Adipose tissue (tissue), 3 donors: ENCODE measurements around the gene COL23A1. TPM values are rescaled to one million over a fixed set of nuclear protein-coding genes. Genes with fewer than 3 reads are reported as not detected.
"Not testable (repeated sequence)": the region's sequence is repeated elsewhere in the genome, so short reads cannot be mapped to it uniquely, and the experiment has no call there.

Experiments used
- H3K27ac ChIP-seq: one replicate; pipeline ENCODE4 v1.5.1; 2013; ENCODE audit warnings: low read depth, low read length
- WGBS, 3 donors: extraction: QIAGEN DNeasy Blood & Tissue Kit; methylation state at CpG; one replicate each; pipeline ENCODE4 v1.1.7; 2013; 5-methylcytosine and 5-hydroxymethylcytosine counted together
- polyA plus RNA-seq, 3 donors: library from polyadenylated mRNA; stranded (reverse); fragments of 200-250 nt; gene quantifications; one replicate each; pipeline ENCODE4 v1.2.3, GENCODE V29; 2013
- donor health status: healthy with polysubstance abuse.
- donor health status: Bipolar disorder and iron deficiency.
- donor health status: healthy.

COL23A1 gene
- polyA plus RNA-seq, 3 donors, result 0.07 to 0.85 (median 0.45) TPM

DNA sequence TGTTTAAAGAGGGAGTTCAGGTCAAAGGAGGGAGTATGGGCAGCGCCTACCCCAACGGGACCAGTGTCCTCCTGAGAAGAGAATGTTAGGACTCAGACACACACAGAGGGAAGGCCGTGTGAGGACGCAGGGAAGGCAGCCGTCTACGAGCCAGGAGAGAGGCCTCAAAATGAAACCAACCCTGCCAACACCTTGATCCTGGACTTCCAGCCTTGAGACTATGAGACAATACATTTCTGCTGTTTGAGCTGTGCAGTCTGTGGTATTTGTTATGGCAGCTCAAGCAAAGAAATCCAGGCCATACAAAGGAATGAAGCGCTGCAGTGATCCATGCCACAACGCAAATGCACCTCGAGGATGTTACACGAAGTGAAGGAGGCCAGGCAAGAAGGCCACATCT, 97.9 kb downstream of the COL23A1 start:
- no peak overlapping the region for H3K27ac ChIP-seq
- 87 to 96% (median 96%) methylated on average over 10 of the region's 10 CpGs for WGBS, 3 donors

DNA sequence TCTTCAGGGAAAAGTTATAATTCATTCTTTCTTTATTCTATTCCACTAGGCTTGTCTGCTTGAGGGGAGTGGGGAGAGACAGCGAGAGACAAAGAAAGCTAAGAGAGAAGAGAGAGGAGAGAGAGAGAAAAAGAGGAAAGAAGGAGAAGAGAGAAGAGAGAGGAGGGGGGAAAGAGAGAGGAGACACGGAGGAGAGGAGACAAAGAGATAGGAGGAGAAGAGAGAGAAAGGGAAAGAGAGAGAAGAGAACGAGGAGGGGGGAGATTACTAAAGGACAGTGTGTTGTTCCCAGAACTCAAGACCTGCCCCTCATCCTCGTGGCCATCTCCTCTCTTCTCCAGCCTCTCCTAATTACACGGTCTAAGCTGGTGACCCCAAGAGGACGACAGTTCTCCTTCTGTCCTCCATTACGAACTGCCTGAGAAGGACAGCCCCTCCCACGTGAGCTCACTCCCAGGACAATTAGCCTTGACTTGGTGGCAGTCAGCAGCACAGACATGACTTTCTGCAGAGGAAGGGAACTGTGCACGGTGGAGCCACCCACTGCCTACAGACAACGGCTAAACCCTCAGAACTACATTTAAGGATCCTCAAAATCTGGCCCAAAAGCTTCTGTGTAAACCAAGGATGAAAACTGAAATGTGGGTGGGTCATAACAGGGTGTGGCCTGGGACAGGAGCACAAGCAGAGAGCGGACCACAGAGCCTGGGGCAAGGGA, 99.1 kb downstream of the COL23A1 start:
- WGBS, 3 donors, result 56 to 67% (median 62%) methylated on average over 11 of the region's 11 CpGs
- H3K27ac ChIP-seq, result no peak overlapping the region

DNA sequence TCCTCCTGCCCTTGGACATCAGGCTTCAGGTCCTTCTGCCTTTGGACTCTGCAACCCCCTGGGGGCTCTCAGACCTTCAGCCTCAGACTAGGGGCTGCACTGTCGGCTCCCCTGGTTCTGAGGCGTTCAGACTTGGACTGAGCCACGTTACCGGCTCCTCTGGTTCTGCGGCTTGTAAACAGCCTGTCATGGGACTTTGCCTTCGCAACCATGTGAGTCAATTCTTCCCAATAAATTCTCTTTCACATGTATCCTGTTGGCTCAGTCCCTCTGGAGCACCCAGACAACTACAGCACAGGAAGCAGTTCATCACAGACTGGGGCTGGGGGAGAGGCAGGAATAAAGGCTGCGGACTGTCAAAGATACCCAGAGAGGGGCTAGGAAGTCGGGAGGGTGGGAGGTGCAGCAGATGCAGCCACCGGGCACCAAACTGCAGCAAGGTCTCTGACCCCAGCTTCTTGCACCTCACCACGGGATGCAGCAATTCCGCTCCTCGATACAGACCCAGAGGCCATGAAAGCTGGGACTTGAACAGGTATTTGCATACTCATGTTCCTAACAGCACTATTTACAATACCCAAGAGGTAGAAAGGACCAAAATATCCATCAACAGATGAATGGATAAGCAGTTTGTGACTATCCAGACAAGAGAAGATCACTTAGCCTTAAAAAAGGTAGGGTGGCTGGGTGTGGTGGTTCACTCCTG, 100.8 kb downstream of the COL23A1 start:
- WGBS, 3 donors, result 66 to 84% (median 68%) methylated on average over 12 of the region's 12 CpGs
- no peak overlapping the region for H3K27ac ChIP-seq

DNA sequence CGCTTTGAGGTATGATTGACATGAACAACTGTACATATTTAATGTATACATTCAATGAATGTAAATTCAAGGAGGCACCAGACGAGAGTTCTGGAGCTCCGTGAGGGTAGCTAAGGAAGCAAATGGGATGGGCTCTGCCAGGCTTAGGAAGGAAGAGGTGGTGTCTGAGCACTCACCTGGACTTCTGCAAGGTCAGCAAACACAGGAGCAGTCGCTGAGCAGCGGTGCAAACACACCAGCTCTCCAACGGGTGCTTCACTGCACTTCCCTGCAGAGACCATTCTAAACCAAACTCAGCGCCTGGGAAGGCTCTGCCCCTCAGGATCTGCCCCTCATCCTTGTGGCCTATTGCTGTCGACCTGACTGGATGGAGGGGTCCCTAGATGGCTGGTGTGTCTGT, 101.5 kb downstream of the COL23A1 start:
- WGBS, 3 donors, result 16 to 57% (median 53%) methylated on average over 8 of the region's 8 CpGs
- H3K27ac ChIP-seq, result no peak overlapping the region

DNA sequence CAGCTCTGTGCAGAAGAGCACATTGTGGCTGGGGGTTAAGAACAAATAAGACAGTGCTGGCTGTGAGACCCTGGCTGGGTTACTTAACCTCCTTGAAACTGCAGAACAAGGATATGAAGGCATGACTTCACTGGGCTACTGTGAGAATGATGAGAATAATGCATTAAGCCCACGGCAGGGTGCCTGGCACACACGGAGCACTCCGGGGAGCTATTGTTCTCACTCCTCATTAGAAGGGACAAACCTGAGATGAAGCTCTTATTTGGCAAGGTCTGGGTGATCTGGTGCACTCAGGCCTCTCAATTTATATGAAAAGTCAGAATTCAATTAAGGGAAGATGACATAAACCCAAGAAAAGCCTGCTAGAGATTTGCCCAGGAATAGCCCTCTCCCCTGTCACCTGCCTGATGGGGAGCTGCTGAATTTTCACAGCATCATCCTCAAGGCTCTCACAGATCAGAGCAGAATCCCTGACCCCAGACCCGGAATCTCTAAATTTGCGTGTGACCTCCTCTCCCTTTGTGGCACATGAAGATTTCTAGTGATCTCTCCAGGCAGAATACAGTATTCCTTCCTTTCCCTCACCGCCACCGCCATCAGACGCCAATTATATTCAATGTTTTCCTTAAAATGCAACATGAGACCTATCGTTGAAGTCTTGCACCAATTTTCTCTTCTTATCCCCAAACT, 102.1 kb downstream of the COL23A1 start:
- 56 to 88% (median 83%) methylated on average over 9 of the region's 9 CpGs for WGBS, 3 donors
- H3K27ac ChIP-seq, result no peak overlapping the region

DNA sequence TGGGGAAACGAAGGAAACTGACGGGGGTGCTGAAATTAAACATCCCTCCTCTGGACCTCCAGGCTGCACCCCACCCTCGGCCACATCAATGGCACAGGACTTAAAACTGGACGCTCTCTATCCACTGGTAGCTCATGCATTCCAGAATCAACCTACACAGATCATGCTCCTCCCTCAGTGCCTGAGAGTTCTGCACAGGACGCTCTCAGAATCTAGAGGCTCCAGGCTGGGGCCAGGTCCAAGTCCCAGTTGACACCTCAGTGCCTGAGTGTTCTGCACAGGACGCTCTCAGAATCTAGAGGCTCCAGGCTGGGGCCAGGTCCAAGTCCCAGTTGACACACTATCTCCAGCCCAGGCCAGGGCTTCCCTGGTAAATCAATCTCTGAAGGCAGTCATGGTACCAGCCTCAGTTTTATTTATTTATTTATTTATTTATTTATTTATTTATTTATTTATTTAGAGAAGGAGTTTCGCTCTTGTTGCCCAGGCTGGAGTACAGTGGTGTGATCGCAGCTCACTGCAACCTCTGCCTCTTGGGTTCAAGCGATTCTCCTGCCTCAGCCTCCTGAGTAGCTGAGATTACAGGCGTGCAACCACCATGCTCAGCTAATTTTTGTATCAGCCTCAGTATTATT, 103.2 kb downstream of the COL23A1 start:
- not testable (repeated sequence) for H3K27ac ChIP-seq
- 74 to 88% (median 85%) methylated on average over 10 of the region's 10 CpGs for WGBS, 3 donors

DNA sequence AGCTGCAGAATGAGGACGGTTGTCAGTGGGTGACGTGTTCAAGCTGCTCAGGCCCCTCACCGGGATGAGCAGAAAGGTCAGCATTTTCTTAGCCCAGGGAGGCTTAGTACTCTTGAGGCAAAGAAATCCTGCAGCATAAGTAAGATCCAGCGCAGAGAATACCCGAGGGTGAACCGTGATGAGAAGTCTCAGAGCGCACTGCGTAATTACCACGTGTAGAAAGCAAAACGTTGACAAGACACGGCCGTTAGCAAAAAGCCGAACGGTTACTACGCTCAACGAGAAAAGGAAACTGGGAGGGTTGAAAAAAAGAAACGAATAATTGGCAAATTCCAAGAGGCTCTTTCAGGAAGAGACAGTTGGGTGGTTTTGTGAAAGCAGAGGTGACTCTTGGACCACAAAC, 104.0 kb downstream of the COL23A1 start:
- WGBS, 3 donors, result 22 to 68% (median 30%) methylated on average over 17 of the region's 17 CpGs
- H3K27ac ChIP-seq, result no peak overlapping the region

DNA sequence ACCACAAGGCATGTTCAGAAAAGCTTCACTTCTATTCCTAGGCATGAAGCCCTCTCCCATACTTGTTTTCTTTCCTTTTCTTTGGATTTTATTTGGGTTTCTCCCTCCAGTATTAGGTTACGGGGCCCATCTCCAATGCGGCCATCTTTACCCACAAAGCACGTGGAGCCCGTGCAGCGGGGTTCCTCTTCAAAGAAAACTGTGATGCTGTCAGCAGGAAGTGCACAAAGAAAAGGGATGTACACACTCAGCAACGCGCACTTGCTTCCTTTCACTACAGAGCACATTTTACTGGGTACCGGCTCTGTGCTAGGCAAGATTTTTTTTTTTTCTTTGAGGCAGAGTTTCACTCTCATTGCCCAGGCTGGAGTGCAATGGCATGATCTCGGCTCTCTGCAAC, 106.6 kb downstream of the COL23A1 start:
- WGBS, 3 donors, result 30 to 65% (median 32%) methylated on average over 9 of the region's 9 CpGs
- H3K27ac ChIP-seq, result no peak overlapping the region

DNA sequence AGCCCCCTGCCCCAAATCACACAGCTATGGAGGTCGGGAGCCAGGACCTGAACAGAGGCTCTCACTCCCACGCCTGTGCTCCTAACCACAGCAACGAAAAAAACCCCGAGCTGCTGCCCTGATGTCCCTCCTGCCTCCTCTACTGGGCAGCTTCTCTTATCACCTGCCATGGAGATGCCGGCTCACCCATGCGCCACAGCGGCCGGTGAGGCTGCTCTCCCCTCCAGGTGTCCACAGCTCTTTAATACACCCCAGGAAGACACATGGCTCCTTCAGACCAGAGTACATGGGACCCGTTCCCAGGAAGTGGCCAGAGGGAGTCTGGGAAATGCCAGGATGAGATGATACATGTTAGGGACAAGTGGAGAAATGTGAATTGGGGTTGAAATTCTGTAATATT, 110.9 kb downstream of the COL23A1 start:
- no peak overlapping the region for H3K27ac ChIP-seq
- WGBS, 3 donors, result 79 to 89% (median 88%) methylated on average over 9 of the region's 9 CpGs

DNA sequence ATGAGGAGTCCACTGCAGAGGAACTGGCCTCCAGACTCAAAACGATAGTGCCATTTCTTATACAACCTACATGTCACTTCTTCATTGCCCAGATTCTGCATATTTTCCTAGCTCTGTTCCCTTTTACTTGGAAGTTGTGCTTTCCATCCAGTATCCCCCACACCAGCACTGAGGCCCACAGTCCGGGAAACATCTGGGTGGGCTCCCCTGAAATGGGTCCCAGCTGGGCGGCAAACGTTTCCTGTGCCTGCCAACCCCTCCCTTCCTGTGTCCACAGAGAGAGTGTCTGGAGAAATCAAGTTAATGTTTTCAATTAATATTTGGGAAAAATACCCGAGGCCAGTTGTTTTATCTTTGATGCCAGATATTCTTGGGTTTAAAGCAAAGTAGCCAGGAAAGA, 111.8 kb downstream of the COL23A1 start:
- no peak overlapping the region for H3K27ac ChIP-seq
- WGBS, 3 donors, result 25 to 56% (median 27%) methylated on average over 5 of the region's 5 CpGs

DNA sequence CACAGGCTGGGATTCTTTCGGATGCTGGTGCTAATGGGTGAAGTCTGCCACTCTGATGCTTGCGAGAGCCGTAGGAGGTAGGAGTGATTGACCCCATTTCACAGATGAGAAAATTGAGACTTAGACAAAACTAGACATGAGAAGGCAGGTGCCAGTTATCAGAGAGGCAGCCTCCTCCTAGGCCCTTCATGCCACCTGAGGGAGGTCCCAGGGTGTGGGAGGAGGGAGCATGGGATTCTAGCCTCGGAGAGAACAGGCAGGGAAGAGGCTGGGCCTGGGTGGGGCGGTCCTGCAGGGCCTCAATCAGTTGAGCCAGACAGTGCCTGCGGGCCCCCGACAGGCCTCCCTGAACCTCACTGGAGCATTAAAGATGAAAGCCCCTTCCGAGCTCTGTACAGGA, 112.4 kb downstream of the COL23A1 start:
- WGBS, 3 donors, result 64 to 78% (median 69%) methylated on average over 8 of the region's 8 CpGs
- H3K27ac ChIP-seq, result no peak overlapping the region

DNA sequence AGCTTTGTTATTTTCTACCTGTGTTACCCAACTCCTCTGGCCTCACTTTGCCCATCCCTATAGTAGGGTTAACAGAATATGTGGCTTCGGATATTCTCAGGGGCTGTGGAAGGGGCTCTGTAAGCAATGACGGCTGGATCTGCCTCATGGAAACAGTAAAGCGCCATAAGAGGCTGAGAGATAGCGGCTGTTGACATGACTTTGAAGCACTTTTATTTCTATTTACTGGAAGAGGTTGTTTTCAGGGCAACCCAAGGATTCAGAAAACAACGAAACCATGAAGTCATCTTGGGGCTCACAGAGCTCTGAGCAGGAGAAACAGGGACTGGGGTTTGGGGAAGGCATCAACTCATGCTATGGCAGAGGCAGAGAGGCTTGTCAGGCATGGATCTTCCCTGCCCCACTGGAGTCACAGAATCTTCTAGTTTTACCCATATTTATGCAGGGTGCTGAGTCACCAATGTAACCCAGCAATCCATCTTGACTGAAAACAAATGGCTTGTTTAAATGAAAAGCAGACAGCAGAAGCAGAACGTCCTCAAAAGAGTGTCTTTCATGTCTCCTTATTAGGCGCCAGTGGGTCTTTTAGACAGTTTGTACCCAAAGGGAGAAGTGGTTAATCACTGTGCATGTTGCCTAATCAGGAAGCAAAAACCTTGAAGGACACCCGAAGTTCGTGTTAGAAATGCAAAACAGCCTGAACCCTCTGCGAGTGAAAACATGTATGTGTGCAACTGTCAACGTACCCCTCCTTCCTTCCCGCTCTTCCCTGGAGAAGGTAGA, 113.0 kb downstream of the COL23A1 start:
- 63 to 64% (median 63%) methylated on average over 12 of the region's 12 CpGs for WGBS, 3 donors

DNA sequence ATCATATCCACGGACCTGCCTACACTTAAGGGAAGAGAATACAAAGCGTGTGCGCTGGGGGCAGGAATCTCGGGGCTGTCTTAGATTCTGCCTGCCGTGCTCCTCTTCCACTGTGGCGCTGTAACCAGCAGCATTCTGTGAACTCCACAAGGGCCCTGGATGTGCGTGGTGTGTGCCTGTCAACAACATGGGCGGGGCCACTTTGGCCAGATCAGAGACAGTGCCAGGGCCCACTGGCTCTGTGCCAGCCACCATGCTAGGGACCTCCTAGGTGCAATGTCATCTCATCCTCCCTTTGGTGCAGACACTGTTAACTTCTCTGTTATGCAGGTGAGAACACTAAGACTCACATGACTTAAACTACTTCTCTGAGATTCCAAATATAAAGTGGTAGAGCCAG, 113.7 kb downstream of the COL23A1 start:
- no peak overlapping the region for H3K27ac ChIP-seq
- WGBS, 3 donors, result 85 to 93% (median 91%) methylated on average over 8 of the region's 8 CpGs

More for the DNA sequence above, 113.0 kb downstream of the COL23A1 start:
- H3K27ac ChIP-seq, result no peak overlapping the region

DNA sequence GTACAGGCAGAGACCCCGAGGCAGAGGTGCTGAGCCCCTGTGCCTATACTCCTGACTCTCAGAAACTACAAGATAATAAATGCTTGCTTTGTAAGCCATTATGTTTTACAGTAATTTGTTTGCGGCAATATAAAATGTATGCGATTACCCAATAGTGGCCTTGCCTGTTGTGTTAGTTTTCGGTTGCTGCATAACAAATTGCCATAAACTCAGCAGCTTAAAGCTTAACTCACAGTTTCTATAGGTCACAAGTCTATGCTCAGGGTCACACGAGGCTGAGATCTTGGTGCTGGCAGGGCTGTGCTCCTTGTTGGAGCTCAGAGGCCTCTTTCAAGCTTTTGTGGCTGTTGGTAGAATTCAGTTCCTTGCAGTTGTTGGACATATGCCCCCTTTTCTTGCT, 114.8 kb downstream of the COL23A1 start:
- H3K27ac ChIP-seq, result no peak overlapping the region
- WGBS, 3 donors, result 79 to 90% (median 80%) methylated on average over 5 of the region's 5 CpGs

DNA sequence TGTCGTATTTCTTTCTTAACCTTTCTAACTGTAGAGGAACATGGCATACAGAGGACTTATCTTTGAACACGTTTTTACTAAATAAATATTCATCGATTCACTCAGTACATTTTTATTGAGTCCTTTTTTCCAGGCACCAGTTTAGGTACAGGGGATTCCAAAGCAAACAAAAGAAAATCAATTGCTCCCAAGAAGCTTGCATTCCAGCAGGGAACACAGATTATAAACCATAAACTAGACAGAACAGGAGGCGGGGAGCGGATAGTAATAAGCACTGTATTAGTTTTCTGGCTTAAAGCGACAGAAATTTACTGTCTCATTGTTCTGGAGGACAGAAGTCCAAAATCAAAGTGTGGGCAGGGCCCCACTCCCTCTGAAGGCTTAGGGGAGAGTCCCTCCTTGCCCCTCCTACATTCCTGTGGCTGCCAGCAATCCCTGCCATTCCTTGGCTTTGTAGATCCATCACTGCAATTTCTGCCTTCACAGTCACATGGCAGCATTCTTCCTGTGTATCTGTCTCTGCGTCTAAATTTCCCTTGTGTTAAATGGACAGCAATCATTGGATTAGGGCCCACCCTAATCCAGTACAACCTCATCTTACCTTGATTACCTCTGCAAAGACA, 115.5 kb downstream of the COL23A1 start:
- no peak overlapping the region for H3K27ac ChIP-seq
- WGBS, 3 donors, result 37 to 85% (median 81%) methylated on average over 7 of the region's 7 CpGs

DNA sequence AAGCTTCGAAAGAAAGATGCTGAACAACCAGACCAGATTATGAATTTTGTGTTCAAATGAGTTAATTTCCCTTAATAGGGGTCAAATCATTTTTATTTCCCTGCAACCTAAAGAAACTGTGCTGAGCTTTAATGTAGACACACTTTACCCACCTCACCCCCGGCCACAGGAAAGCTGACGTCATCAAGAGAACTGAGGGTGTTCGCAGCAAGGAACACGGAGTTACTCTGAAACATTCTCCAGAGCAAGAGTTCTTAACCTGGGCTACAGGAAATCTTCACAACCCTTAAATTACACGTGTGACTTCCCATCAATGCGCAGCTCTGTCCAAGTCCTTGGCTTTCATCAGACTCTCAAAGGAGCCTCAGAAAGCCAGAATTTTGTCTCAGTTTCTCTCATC, 116.3 kb downstream of the COL23A1 start:
- H3K27ac ChIP-seq, result no peak overlapping the region
- 37 to 51% (median 39%) methylated on average over 7 of the region's 7 CpGs for WGBS, 3 donors

DNA sequence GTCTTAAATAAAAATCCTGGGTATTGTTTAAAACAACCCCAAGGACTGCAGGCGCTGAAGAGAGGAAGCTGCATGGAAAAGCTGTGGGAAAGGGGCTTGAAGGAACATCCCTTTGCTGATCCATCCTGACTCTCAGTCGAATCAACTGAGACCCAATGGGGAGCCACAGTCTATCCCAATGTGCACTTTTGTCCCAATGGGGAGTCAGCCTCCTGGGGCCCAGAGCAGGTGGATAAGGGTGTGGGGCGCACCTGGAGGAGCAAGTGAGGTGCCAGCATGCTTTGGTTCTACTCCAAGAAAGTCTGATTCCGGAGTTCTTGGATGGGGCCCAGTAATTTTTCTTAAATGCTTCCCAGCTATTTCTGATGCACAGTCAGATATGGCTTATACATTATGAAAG, 118.1 kb downstream of the COL23A1 start:
- no peak overlapping the region for H3K27ac ChIP-seq
- WGBS, 3 donors, result 56 to 79% (median 76%) methylated on average over 4 of the region's 4 CpGs

DNA sequence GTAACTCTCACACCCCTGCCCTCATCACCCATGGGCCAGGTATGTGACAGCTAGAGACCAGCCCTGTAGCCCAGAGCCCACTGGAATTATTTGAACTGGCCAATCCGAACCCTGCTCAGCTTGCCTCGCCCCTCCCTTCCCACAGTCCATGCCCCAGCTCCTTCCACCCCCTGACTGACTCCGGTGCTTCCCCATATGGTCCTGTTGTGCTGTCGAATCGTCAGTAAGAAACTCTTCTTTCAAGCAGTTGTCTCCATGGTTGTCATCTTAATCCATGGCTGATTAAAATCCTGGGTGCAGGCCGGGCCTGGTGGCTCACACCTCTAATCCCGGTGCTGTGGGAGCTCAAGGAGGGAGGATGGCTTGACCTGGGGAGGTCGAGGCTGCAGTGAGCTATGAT, 118.5 kb downstream of the COL23A1 start:
- 79 to 87% (median 81%) methylated on average over 8 of the region's 8 CpGs for WGBS, 3 donors
- H3K27ac ChIP-seq, result no peak overlapping the region
